Mammary epithelial cell (primary cell): ENCODE measurements around the gene CCDC110.

ENCODE experiments used
- EZH2 ChIP-seq: IDR thresholded peaks from 2 replicates; pipeline ENCODE4 v1.6.1; 2012; ENCODE audit warnings: low read length, inconsistent platforms, borderline replicate concordance
- TF ChIP-seq, protein P1 (sequence below), 2 donors: IDR thresholded peaks in 1 of 2; conservative IDR thresholded peaks in 1 of 2; 2 replicates each; pipeline ENCODE4 v1.5.1; 2011 to 2012; ENCODE audit warnings: inconsistent platforms in 2 of 2, low read length in 2 of 2, mild to moderate bottlenecking in 2 of 2, control low read depth in 1 of 2, low read depth in 1 of 2; ENCODE audit not compliant: insufficient read depth in 1 of 2; ENCODE audit errors: extremely low read depth in 1 of 2

DNA sequence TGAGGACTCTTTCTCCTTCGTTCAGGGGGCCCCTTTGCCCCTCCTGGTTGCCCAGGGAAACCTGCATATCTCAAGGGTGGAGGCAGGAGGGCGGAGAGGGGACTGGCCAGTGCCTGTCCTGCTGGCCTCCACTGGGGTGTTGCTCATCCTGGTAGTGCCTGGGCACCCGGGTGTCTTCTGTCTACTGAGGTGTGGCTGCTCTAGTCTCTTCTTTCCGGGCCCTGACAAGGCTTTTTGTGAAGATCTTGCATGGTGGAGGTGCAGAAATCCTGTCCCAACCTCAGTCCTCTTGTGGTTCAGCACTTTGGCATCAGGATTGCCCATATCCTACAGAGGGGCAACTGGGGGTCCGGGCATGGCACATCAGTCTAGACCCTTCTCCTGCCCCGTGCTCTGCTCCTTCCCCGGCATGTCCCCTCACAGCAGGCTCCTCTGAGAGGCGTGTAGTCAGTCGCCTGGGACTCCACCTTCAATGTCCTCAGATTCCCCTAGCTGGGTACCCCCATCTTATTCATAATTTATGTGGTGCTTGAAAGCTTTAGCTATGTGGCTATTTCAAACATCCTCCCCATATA is 1.9 kb downstream of the CCDC110 start:
- TF ChIP-seq, protein P1, sequence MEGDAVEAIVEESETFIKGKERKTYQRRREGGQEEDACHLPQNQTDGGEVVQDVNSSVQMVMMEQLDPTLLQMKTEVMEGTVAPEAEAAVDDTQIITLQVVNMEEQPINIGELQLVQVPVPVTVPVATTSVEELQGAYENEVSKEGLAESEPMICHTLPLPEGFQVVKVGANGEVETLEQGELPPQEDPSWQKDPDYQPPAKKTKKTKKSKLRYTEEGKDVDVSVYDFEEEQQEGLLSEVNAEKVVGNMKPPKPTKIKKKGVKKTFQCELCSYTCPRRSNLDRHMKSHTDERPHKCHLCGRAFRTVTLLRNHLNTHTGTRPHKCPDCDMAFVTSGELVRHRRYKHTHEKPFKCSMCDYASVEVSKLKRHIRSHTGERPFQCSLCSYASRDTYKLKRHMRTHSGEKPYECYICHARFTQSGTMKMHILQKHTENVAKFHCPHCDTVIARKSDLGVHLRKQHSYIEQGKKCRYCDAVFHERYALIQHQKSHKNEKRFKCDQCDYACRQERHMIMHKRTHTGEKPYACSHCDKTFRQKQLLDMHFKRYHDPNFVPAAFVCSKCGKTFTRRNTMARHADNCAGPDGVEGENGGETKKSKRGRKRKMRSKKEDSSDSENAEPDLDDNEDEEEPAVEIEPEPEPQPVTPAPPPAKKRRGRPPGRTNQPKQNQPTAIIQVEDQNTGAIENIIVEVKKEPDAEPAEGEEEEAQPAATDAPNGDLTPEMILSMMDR (conservative IDR thresholded peaks at IDR 0.05 in 1 of 2, IDR thresholded peaks at IDR 0.05 in 1 of 2; ENCODE audit: extremely low read depth in 1 of 2, insufficient read depth in 1 of 2, low read depth in 1 of 2, low read length in 2 of 2): no peak
- TF ChIP-seq EZH2: no peak
